Frontal cortex (tissue), 4 donors: Measurements from ENCODE around the gene SERTAD4. TPM values are rescaled to one million over a fixed set of nuclear protein-coding genes. Genes with fewer than 3 reads are reported as not detected.
A peak's percentile ranks its signal among the peaks of the same experiment; 100 is the strongest.
"Not testable (repeated sequence)": the region's sequence is repeated elsewhere in the genome, so short reads cannot be mapped to it uniquely, and the experiment has no call there.

ENCODE experiments used
- DNase-seq, 2 donors: peaks; one replicate each; pipeline ENCODE4 v3.0.0; 2012; ENCODE audit warnings: low spot score in 2 of 2
- FAIRE-seq: peaks from 2 replicates; lab custom pipeline; 2012; peaks lifted over from hg19 to GRCh38; lab: Jason Lieb, UNC
- total RNA-seq: library from RNA; depleted of rRNA; stranded (reverse); fragments of >200 nt; gene quantifications from one replicate; pipeline ENCODE4 v1.2.3, GENCODE V29; 2014
- donor health status: control.
- donor health status: control.
- donor health status: control.

The SERTAD4 gene
- total RNA-seq, 1 donor from 2014 or later = 13.5 TPM

DNA sequence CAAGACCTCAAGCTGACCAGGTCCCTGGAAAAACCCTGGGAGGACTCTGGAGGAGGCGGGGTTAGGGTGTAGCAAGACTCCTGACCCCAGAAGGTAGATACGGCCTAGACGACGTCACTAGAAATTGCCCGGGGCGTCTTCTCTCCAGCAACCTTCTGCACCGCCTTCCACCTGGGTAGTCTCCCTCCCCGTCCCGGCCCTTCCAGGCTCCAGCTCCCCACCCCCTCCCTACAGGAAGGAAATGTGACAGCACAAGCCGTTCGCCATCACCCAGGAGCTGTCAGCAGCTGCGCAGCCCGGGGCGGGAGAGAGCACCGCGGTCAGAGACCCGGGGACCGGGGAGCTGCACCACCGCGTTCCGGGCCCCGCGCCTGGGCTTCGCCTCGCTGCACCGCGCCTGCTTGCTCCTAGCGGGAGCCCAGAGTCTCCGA lies 20.0 kb downstream of the SERTAD4 start:
- peak; percentile 32 to 44 for DNase-seq
- no peak for FAIRE-seq

GRCh38 chr1:210254298-210254697 lies 21.7 kb downstream of the SERTAD4 start:
- FAIRE-seq (no peak), DNase-seq (no peak)

GRCh38 chr1:210257698-210258529 lies 25.3 kb downstream of the SERTAD4 start:
- FAIRE-seq = no peak

GRCh38 chr1:210259561-210259960 lies 27.0 kb downstream of the SERTAD4 start:
- FAIRE-seq (no peak), DNase-seq (no peak)

More at GRCh38 chr1:210257698-210258529, 25.3 kb downstream of the SERTAD4 start:
- no peak for DNase-seq

DNA sequence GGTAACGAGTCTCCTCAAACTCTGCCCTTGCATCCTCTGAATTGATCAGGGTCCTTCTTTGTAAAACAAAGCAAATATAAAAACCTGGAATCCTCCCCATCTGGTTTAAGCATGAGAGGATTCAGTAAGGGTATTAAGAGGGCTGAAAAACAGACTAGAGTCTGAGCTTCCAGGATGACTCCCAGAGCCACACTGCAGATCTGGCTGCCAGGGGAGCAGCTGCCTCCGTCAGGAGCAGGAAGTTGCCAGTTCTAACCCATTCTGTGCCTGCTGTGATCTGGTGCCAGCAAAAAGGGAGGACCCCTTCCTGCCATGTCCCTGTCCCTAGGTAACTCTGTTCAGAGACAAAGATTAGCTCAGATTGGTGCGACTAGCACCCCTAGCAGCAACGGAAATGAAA lies 27.5 kb downstream of the SERTAD4 start:
- DNase-seq = no peak
- FAIRE-seq = no peak

GRCh38 chr1:210262167-210262896 lies 29.7 kb downstream of the SERTAD4 start:
- no peak for FAIRE-seq

DNA sequence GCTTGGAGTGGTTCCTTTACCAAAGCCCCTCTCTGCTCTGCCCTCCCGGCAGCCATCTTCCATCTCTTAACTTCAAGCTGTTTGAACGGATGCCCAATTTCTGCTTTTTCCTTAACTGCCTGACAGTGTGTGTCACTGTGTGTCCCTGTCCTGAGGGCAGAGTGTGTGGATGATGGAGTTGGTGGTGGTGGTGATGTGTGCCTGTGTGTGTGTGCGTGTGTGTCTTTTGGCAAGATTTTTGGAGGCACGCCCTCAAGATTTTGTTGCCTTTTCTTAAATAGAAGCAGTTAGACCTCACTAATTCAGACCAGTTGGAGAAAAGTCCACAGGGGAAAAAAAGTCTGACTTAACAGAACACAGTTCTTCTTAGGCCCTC lies 30.3 kb downstream of the SERTAD4 start:
- no peak for DNase-seq
- no peak for FAIRE-seq

More at GRCh38 chr1:210262167-210262896, 29.7 kb downstream of the SERTAD4 start:
- no peak for DNase-seq

- no peak for FAIRE-seq
- DNase-seq = no peak
Observed at GRCh38 chr1:210263963-210264362, 31.4 kb downstream of the SERTAD4 start.

GRCh38 chr1:210264496-210265380 lies 32.1 kb downstream of the SERTAD4 start:
- FAIRE-seq = no peak
- DNase-seq = peak in 1 of 2 donors; percentile 23

- DNase-seq, FAIRE-seq: not testable (repeated sequence)
Observed at GRCh38 chr1:210265392-210265955, 32.9 kb downstream of the SERTAD4 start.

GRCh38 chr1:210269981-210270380 lies 37.4 kb downstream of the SERTAD4 start:
- FAIRE-seq = no peak

GRCh38 chr1:210272666-210273065 lies 40.1 kb downstream of the SERTAD4 start:
- no peak for DNase-seq
- FAIRE-seq = no peak

More at GRCh38 chr1:210269981-210270380, 37.4 kb downstream of the SERTAD4 start:
- no peak for DNase-seq

DNA sequence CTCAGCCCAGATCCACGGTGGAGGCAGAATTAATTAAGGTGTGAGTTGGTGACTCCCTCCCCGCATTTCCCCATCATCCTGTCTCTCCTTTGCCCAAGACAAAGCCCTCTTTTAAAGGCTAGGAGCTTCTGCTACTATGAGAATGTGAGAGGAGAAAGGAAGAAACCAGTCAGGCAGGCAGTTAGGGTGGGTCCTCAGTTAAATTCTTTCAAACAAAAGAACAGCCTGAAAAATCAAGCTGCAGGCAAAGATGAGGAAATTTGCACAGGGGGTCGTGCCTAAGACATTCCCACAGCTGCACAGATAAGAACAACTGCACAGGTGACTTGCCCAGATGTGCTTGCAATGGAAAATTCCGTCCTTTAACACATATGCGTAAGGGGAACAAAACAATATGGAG lies 47.6 kb downstream of the SERTAD4 start:
- DNase-seq (no peak), FAIRE-seq (no peak)

DNA sequence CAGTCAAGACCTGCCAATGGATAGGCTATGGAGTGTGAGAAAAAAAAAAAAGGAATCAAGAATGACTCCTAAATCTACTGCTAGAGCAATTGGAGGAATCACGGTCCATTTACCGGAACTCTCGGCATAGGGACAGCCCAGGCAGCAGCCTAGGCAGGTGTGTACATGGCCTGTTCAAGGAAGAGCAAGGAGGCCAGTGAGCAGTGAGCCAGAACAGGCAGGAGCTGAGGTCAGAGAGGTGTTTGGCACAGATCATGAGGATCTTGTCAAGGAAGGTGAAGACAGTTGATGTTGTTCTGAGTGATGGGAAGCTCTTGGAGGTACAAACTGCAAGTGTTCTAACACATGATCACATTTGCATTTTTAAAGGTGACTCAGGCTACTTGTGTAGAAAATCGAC lies 55.5 kb downstream of the SERTAD4 start:
- DNase-seq (no peak), FAIRE-seq (no peak)

DNA sequence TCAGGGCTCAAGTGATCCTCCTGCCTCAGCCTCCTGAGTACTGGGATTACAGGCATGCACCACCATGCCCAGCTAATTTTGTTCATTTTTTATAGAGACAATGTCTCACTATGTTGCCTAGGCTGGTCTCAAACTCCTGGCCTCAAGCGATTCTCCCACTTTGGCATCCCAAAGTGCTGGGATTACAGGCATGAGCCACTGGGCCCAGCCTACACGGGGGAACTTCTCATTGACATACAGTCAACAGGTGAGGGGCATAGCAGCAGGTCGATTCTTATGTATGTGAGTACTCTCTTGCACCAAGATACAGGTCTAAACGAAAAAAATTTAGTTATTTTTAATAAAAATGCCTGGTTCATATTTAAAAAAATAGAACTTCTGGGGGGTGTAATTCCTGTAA lies 56.7 kb downstream of the SERTAD4 start:
- FAIRE-seq (no peak), DNase-seq (no peak)

DNA sequence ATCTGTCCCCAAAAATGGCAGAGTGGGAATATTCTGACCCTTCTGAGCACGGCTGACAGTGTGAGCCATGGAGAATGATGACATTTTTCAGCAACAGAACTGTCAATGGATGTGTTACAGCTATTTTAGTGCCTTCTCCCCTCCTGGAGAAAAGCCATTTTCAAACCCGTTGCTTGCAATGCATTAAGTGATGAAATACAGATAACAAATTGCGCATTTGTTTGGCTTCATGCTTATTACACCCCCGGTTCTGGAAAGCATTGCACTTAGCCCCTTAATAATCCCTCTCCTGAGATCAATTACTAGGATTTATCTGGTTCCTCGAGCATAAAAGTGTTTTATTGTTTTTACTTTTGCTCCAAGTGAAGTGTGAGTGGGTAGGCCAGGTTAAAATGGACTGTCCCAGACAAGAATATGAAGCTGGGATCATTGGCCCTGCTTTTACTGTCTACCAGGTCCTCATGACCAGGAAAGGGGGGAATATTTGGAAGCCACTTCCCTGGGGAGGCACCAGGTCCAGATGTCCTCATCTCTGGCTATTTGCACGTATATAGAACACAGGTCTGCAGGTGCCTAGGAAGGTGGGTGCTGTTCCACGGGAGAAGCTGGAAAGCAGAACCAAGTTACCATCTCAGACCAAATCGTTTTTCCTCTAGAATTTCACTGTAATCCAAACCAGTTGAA lies 58.6 kb downstream of the SERTAD4 start:
- DNase-seq = no peak
- no peak for FAIRE-seq

- no peak for DNase-seq
- FAIRE-seq = no peak
Observed at GRCh38 chr1:210291786-210292230, 59.2 kb downstream of the SERTAD4 start.

DNA sequence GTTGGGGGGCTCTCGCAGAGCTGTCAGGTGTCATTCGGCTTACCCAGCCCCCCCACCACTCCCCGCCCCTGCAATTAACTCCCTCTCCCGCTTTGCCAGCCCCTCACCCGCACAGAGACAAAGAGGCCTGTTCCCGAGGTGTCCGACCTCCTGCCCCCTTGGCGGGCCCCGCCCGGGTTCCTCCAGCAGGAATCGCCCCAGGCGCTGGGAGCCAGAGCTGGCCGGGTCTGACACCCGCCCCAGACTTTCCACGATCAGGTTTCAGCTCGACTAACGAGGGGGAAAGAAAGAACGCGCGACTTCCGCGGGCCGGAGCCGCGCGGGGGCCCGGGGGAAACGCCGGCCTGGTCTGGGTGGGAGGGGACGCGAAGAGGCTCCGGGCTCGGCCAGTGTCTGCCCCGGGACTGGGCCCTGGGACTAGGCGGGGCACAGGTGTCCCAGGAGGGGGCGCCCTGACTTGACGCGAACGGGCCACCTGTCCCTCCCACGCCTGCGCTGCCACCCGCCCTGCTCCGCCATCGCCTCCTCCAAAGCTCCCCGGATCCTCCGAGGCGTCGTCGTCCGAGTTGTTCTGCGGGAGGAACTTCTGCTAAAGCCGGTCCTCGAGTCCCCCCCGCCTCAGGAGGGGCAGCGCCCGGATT lies 59.8 kb downstream of the SERTAD4 start:
- FAIRE-seq = no peak

More for the DNA sequence above, 59.8 kb downstream of the SERTAD4 start:
- peak in 1 of 2 donors; percentile 75 for DNase-seq
